Ovary (tissue), 3 donors: ENCODE measurements around the gene MARS1.

ENCODE experiments used
- CTCF ChIP-seq, 3 donors: fragments of 450-650 bp in 2 of 3; fragments of 200-600 bp in 1 of 3; IDR thresholded peaks; one replicate each; pipeline versions ENCODE4 v1.5.1 to v1.8.0; 2016 to 2022; ENCODE audit warnings: antibody characterized with exemption in 3 of 3, mild to moderate bottlenecking in 1 of 3
- EP300 ChIP-seq: sonication (generic); formaldehyde crosslinking; IDR thresholded peaks from one replicate; pipeline ENCODE4 v1.6.1; 2017; ENCODE audit warnings: antibody characterized with exemption
- POLR2A ChIP-seq: fragments of 450-650 bp; IDR thresholded peaks from one replicate; pipeline ENCODE4 v1.6.1; 2017; ENCODE audit warnings: antibody characterized with exemption, mild to moderate bottlenecking, moderate library complexity
- donor health status: DM: no; HTN: no; CAD: no.

GRCh38 chr12:57518176-57518919, 30.5 kb downstream of the MARS1 start:
- no peak for TF ChIP-seq CTCF (IDR thresholded peaks at IDR 0.05)
- no peak for TF ChIP-seq EP300
- TF ChIP-seq POLR2A: no peak
